T-helper 22 cell (primary cell): ENCODE data around the gene RTTN.

Source experiments
- DNase-seq: peaks from one replicate; pipeline ENCODE4 v3.0.0-alpha.2; 2020; ENCODE audit warnings: low read depth

Gene RTTN

GRCh38 chr18:70197026-70197425 lies 8.5 kb downstream of the RTTN start:
- DNase-seq = no peak

GRCh38 chr18:70195852-70196434 lies 9.5 kb downstream of the RTTN start:
- DNase-seq = no peak

DNA sequence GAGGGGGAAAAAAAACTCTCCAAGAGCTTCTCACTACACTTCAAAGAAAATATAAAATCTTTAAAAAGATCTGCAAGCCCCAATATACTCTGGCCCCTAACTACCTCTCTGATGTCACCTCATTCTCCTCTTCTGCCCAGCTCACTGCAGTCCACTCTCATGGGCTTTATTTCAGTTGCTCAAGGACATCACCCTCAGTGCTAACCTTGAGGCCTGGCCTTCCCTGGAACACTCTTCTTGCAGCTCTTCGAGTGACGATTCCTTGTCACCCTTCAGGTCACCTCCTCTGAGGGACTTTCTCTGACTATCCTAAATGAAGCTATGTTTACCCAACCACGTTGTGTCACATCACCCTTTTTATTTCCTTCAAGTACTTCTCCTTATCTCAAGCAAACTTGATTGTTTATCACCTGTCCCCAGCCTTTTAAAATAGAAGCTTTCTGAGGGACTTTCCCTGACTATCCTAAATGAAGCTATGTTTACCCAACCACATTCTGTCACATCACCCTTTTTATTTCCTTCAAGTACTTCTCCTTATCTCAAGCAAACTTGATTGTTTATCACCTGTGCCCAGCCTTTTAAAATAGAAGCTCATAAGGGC lies 10.4 kb downstream of the RTTN start:
- DNase-seq = no peak

DNA sequence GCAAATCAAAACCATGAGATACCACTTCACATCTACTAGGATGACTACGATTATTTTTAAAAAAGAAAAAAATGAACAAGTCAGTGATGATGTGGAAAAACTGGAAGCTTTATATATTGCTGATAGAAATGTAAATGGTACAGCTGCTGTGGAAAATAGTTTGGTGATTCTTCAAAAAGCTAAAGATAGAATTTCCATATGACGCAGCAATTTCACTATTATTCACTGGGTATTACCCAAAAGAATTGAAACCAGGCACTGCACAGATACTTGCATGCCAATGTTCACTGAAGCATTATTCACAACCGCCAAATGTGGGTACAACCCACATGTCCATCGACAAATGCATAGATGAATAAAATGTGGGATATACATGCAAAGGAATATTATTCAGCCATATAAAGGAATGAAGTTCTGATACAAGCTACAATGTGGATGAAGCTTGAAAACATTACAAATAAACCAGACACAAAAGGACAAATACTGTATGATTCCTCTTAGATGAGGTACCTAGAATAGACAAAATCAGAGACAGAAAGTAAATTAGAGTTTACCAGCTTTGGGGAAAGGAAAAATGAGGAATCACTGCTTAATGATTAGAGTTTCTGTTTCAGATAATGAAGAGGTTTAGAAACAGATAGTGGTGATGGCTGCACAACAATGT lies 11.1 kb downstream of the RTTN start:
- DNase-seq = no peak

DNA sequence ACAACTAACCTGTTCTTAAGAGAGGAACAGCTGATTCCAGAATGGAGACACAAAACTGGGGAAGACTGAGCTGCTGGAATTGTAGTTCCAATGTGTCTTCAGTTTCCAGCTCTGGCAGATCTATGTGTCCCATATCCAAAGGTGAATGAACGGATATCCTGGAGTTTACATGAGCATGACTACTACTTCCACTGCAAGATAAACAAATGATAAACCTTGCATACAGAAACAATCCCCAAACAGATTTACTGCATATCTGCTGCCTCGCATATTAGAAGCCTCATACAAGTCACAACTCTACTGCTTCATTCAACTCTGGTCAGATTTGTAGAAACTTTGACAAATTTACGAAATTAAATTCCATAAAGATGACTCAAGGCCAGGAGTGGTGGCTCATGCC lies 15.0 kb downstream of the RTTN start:
- DNase-seq = no peak

GRCh38 chr18:70188113-70188512 lies 17.4 kb downstream of the RTTN start:
- DNase-seq = no peak

- no peak for DNase-seq
Observed at GRCh38 chr18:70183441-70183840, 22.0 kb downstream of the RTTN start.

DNA sequence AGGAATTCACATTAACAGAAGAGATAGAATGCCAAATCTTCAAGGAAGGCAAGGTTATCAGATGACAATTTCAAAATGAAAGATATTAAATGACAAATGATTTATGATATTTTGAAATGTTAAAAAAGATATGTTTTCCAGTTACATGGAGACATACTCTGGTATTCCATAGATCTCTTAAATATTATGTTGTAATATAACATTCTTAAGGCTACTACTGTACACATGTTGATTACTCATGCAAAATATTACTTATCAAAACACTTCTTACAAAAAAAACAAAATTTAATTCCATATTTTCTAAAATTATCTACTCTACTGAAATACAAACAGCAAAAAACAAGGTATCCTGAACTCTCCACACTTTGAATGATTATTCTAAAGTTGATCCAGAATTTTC lies 22.9 kb downstream of the RTTN start:
- DNase-seq = no peak

GRCh38 chr18:70181725-70182124 lies 23.8 kb downstream of the RTTN start:
- no peak for DNase-seq

- DNase-seq = no peak
Observed at GRCh38 chr18:70181015-70181414, 24.5 kb downstream of the RTTN start.

GRCh38 chr18:70176537-70176936 lies 28.9 kb downstream of the RTTN start:
- DNase-seq = no peak

- DNase-seq = no peak
Observed at GRCh38 chr18:70175216-70175615, 30.3 kb downstream of the RTTN start.

DNA sequence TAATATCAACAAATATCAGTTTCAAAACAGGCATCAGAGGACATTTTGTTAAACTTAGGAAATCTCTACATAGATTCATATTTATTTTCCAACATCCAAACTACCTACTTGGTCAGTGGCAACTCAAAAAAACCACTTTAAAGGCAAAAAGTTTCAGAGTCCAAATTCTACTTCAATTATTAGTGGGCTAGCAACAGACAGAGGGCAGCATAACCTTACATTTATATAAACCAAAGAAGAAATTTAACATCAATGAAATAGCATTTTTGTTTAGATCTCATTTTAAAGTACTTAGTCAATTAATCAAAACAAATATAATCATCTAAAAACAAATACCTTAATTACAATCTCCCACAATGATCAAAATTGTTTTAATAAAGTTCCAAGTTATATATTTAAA lies 33.3 kb downstream of the RTTN start:
- no peak for DNase-seq

DNA sequence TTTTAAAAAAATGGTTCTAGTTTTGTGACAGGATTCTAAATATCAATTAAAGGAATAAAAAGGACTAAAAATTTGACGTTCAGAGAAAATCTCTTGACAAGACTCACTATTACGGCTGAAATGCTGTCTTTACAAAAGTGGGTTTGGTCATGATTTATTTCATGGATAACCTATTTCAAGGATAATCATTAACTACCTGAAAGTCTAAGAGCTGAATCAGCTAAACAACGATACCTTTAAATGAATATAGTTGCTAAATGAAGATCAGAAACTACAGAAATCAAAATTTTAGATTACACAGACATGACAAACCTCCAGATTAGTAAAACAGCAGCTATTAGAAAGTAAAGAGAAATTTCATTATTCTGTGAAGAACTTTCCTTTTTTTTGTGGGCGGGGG lies 35.7 kb downstream of the RTTN start:
- no peak for DNase-seq

- DNase-seq = no peak
Observed at GRCh38 chr18:70166668-70167067, 38.8 kb downstream of the RTTN start.

DNA sequence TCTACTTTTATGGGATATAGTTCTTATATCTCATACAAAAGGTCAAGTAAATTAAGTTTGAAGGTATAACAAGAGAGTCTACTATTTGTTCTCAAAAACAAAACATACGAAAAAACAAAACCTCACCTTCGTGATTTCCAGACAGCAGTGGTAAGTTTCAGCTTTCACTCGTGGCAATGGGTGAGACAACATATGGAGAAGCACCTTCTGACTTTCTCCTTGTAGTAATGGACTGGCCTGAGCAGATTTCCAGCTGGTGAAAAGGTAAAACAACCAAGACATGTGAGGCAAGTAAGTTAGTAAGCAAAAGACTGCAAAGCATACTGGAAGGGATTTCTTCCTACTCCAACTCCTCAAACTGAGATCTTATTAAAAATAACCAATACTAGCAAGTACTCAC lies 39.6 kb downstream of the RTTN start:
- DNase-seq = no peak

GRCh38 chr18:70160073-70160678 lies 45.3 kb downstream of the RTTN start:
- DNase-seq = no peak

DNA sequence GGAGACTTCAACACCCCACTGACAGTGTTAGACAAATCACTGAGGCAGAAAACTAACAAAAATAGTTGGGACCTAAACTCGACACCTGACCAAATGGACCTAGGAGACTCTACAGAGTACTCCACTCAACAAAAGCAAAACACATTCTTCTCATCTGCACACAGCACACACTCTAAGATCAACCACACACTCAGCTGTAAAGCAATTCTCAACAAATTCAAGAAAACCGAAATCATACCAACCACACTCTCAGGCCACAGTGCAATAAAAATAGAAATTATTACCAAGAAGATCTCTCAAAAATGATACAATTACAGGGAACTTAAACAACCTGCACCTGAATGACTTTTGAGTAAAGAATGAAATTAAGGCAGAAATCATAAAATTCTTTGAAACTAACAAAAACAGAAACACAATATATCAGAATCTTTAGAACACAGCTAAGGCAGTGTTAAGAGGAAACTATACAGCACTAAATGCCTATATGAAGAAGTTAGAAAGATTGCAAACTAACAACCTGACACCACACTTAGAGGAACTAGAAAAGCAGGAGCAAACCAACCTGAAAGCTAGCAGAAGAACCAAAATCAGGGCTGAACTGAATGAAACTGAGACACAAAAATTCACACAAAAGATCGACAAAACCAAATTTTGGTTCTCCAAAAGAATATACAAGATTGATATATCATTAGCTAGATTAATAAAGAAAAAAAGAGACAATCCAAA lies 46.3 kb downstream of the RTTN start:
- no peak for DNase-seq

GRCh38 chr18:70156886-70157285 lies 48.6 kb downstream of the RTTN start:
- DNase-seq = no peak

- DNase-seq = no peak
Observed at GRCh38 chr18:70154591-70155194, 50.8 kb downstream of the RTTN start.

GRCh38 chr18:70151614-70152013 lies 53.9 kb downstream of the RTTN start:
- no peak for DNase-seq

DNA sequence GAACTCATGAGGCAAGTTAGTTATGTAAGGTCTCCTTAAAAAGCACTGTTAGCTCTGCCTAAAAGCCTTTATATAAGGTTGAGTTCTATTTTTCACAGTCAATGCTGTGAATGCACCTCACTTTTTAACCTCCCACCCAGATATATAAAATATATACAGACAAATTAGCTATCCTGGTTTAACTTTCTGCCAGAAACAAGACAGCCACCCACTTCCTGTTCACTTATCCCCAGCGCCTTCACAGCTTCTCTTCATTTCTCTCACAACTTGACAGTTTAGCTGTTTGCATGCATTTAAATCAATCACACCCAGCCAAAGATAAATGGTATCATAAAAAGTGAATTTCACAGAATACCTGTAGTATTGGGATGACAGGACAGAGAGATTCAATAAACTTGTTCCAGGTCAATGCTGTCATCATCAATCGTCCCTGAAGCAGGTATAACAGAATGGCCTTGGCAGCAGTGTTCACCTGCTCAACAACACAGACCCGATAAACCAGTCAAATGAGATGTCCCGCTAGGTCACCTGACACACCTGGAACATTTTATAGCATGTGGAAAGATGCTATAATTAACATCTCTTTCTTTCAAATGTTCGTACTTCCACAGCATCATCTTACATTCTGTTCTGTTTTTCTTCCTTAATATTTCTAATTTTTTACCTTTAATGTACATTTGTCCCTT lies 55.7 kb downstream of the RTTN start:
- no peak for DNase-seq
